A673 (cell line): ENCODE measurements around the gene PHF12. TPM values are rescaled to one million over a fixed set of nuclear protein-coding genes. Genes with fewer than 3 reads are reported as not detected.
"Not testable (repeated sequence)": the region's sequence is repeated elsewhere in the genome, so short reads cannot be mapped to it uniquely, and the experiment has no call there.

Experiments used
- BruUV-seq: library from RNA; stranded (reverse); fragments of 400-500 nt; replicated peaks from 2 replicates; lab custom pipeline; 2021; lab: Mats Ljungman, UMichigan
- CTCF ChIA-PET: fragments of 300-600 bp; sonication (Branson Sonifier 250); formaldehyde crosslinking; loops from one replicate; lab custom pipeline; 2022; ENCODE audit warnings: antibody characterized with exemption; lab: Charles Lee
- POLR2A ChIA-PET: fragments of 300-600 bp; sonication (Branson Sonifier 250); formaldehyde crosslinking; loops from one replicate; lab custom pipeline; 2022; ENCODE audit warnings: antibody characterized with exemption; ENCODE audit not compliant: low non-redundant PET; lab: Charles Lee
- DNase-seq: peaks from one replicate; pipeline ENCODE4 v3.0.0-alpha.2; 2015; ENCODE audit warnings: low spot score
- H3K27ac ChIP-seq: fragments of 200-600 bp; sonication (generic); 2 replicates; pipeline ENCODE4 v1.5.1; 2016; ENCODE audit warnings: mixed run types, low read depth, mild to moderate bottlenecking, mixed read lengths, antibody characterized with exemption, low read length; ENCODE audit not compliant: poor library complexity, severe bottlenecking
- H3K27me3 ChIP-seq: fragments of 200-600 bp; sonication (generic); replicated peaks from 2 replicates; pipeline ENCODE4 v1.6.1; 2017; ENCODE audit warnings: mixed run types, low read depth, mild to moderate bottlenecking, mixed read lengths, antibody characterized with exemption, low read length; ENCODE audit not compliant: insufficient read depth, poor library complexity
- H3K36me3 ChIP-seq: fragments of 200-600 bp; sonication (generic); 2 replicates; pipeline ENCODE4 v1.6.1; 2016; ENCODE audit warnings: mixed run types, mild to moderate bottlenecking, mixed read lengths, antibody characterized with exemption, low read length; ENCODE audit not compliant: insufficient read depth, poor library complexity, severe bottlenecking
- H3K4me1 ChIP-seq: fragments of 200-600 bp; sonication (generic); 2 replicates; pipeline ENCODE4 v1.6.1; 2017; ENCODE audit warnings: mixed run types, mild to moderate bottlenecking, mixed read lengths, antibody characterized with exemption, low read length; ENCODE audit not compliant: insufficient read depth, poor library complexity, severe bottlenecking
- H3K4me3 ChIP-seq: fragments of 200-600 bp; sonication (generic); 2 replicates; pipeline ENCODE4 v1.5.1; 2016; ENCODE audit warnings: low read depth, mixed run types, mild to moderate bottlenecking, mixed read lengths, low read length; ENCODE audit not compliant: poor library complexity, severe bottlenecking
- H3K9me3 ChIP-seq: fragments of 200-600 bp; sonication (generic); 2 replicates; pipeline ENCODE4 v1.6.1; 2016; ENCODE audit warnings: mixed run types, low read depth, mild to moderate bottlenecking, mixed read lengths, antibody characterized with exemption, low read length; ENCODE audit not compliant: poor library complexity, severe bottlenecking
- EZH2 ChIP-seq: fragments of 200-600 bp; sonication (generic); IDR thresholded peaks from 2 replicates; pipeline ENCODE4 v1.6.1; 2017; ENCODE audit warnings: borderline replicate concordance, low read depth, mild to moderate bottlenecking, mixed read lengths, antibody characterized with exemption, low read length; ENCODE audit not compliant: poor library complexity, severe bottlenecking
- intact Hi-C: fragments of 100-400 bp; cut with micrococcal nuclease; formaldehyde crosslinking; loops from one replicate; pipeline ENCODE4 v1.10.0; 2022; ENCODE audit not compliant: unreplicated experiment
- total RNA-seq: library from RNA; stranded (reverse); gene quantifications from 2 replicates; pipeline ENCODE4 v1.2.3, GENCODE V29; 2021
- TF ChIP-seq, protein P1 (sequence below): fragments of 300-800, 200-600 bp; sonication (generic); conservative IDR thresholded peaks from 2 replicates; pipeline ENCODE4 v1.5.1; 2017; ENCODE audit warnings: low read depth, mild to moderate bottlenecking, antibody characterized with exemption, low read length, moderate library complexity, mixed read lengths

PHF12 gene
- total RNA-seq, 1 experiment from 2014 or later = 63.3 TPM

GRCh38 chr17:28895794-28896447 lies 55.4 kb downstream of the PHF12 start:
- peak overlapping the region; percentile 85 for H3K4me3 ChIP-seq
- peak overlapping the region; percentile 92 for H3K27ac ChIP-seq
- ChIA-PET CTCF (interaction anchor here (0.5 to 1.2 kb wide), 3 partner anchors 47 to 169 kb away, joined by 3 read pairs; partner anchors contain the start of gene PHF12), POLR2A (no interaction called here)
- BruUV-seq = no TSS peak
- intact Hi-C loops = loop anchor here (5.0 kb wide), 2 partner anchors 44 to 169 kb away; partner anchors contain the start of genes NEK8 and TLCD1
- no peaks in the 10 kb centered on the region for H3K27me3 ChIP-seq
- peaks cover 34% of the 10 kb centered on the region for H3K4me1 ChIP-seq
- H3K9me3 ChIP-seq = no peaks in the 10 kb centered on the region
- DNase-seq = no peak
- TF ChIP-seq, protein P1, sequence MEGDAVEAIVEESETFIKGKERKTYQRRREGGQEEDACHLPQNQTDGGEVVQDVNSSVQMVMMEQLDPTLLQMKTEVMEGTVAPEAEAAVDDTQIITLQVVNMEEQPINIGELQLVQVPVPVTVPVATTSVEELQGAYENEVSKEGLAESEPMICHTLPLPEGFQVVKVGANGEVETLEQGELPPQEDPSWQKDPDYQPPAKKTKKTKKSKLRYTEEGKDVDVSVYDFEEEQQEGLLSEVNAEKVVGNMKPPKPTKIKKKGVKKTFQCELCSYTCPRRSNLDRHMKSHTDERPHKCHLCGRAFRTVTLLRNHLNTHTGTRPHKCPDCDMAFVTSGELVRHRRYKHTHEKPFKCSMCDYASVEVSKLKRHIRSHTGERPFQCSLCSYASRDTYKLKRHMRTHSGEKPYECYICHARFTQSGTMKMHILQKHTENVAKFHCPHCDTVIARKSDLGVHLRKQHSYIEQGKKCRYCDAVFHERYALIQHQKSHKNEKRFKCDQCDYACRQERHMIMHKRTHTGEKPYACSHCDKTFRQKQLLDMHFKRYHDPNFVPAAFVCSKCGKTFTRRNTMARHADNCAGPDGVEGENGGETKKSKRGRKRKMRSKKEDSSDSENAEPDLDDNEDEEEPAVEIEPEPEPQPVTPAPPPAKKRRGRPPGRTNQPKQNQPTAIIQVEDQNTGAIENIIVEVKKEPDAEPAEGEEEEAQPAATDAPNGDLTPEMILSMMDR = no peak
- TF ChIP-seq EZH2 = no peak
- peaks cover 7% of the 10 kb centered on the region for H3K36me3 ChIP-seq

- DNase-seq, H3K36me3 ChIP-seq, H3K27me3 ChIP-seq, BruUV-seq, intact Hi-C loops, H3K9me3 ChIP-seq, H3K4me3 ChIP-seq: not testable (repeated sequence)
- Histone ChIP-seq H3K27ac (peak overlapping the region; percentile 54), H3K4me1 (peaks cover 32% of the 10 kb centered on the region)
- POLR2A ChIA-PET = interaction anchor here (0.6 kb wide), 1 partner anchor 71 kb away, joined by 3 read pairs; no protein-coding TSS in a partner anchor
- CTCF ChIA-PET = interaction anchor here (0.6 to 1.3 kb wide), 4 partner anchors 9 to 409 kb away, joined by 3 to 7 read pairs (median 4); no protein-coding TSS in a partner anchor
Observed at GRCh38 chr17:28893248-28894183, 57.8 kb downstream of the PHF12 start.

DNA sequence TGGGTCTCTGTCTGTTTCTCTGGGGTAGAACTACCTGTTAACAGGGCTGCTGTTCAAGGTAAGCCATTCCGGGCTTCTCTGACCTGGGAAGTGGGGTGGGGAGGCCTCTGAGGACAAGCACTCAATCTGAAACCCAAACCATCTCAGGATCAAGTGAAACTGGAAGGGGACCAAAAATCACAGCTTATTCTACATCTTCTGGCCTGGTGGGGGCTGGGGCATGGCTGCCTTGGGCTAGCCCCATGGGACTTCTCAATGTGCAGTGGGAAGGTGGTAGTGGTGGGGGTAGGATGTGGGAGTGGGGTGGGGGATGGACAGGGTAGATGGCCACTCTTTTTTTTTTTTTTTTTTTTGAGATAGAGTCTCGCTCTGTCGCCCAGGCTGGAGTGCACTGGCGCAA lies 59.3 kb downstream of the PHF12 start:
- Histone ChIP-seq H3K4me3 (no peak overlapping the region), H3K9me3 (no peaks in the 10 kb centered on the region), H3K27me3 (no peaks in the 10 kb centered on the region), H3K4me1 (peaks cover 22% of the 10 kb centered on the region), H3K27ac (peak overlapping the region; percentile 30), H3K36me3 (no peaks in the 10 kb centered on the region)
- POLR2A ChIA-PET = interaction anchor here (0.5 to 0.6 kb wide), 2 partner anchors 141 to 149 kb away, joined by 3 to 7 read pairs; no protein-coding TSS in a partner anchor
- no peak for DNase-seq
- intact Hi-C loops = no loop called here
- BruUV-seq = no TSS peak
- CTCF ChIA-PET = interaction anchor here (0.7 kb wide), 1 partner anchor 165 kb away, joined by 9 read pairs; no protein-coding TSS in a partner anchor
- no peak for TF ChIP-seq EZH2
- TF ChIP-seq, protein P1 = no peak
